Activated T-cell treated with anti-CD3 and anti-CD28 coated beads for 48 hours (primary cell): Measurements from ENCODE around the gene ZCWPW1.
"Not testable (repeated sequence)": the region's sequence is repeated elsewhere in the genome, so short reads cannot be mapped to it uniquely, and the experiment has no call there.

ENCODE experiments used
- DNase-seq: peaks from one replicate; pipeline ENCODE4 v3.0.0-alpha.2; 2020; ENCODE audit warnings: low read depth

Gene ZCWPW1

GRCh38 chr7:100453854-100454253, 25.4 kb upstream of the ZCWPW1 start:
- not testable (repeated sequence) for DNase-seq

- no peak for DNase-seq
These were observed 24.0 kb upstream of the ZCWPW1 start for GRCh38 chr7:100452513-100452912.

GRCh38 chr7:100449190-100449795, 20.8 kb upstream of the ZCWPW1 start:
- DNase-seq, result no peak

- not testable (repeated sequence) for DNase-seq
These were observed 18.9 kb upstream of the ZCWPW1 start for GRCh38 chr7:100447363-100447762.

- DNase-seq, result no peak
These were observed 17.5 kb upstream of the ZCWPW1 start for GRCh38 chr7:100446040-100446439.

- DNase-seq, result no peak
These were observed 16.1 kb upstream of the ZCWPW1 start for GRCh38 chr7:100444311-100445278.

GRCh38 chr7:100443096-100443840, 14.8 kb upstream of the ZCWPW1 start:
- no peak for DNase-seq

GRCh38 chr7:100441641-100442535, 13.4 kb upstream of the ZCWPW1 start:
- DNase-seq, result no peak

GRCh38 chr7:100439244-100439643, 10.7 kb upstream of the ZCWPW1 start:
- not testable (repeated sequence) for DNase-seq

- DNase-seq, result not testable (repeated sequence)
These were observed 10.2 kb upstream of the ZCWPW1 start for GRCh38 chr7:100438731-100439130.

GRCh38 chr7:100438172-100438571, 9.7 kb upstream of the ZCWPW1 start:
- no peak for DNase-seq

GRCh38 chr7:100437150-100438100, 8.9 kb upstream of the ZCWPW1 start:
- DNase-seq, result no peak

- DNase-seq, result peak; percentile 42
These were observed 7.2 kb upstream of the ZCWPW1 start for GRCh38 chr7:100435401-100436304.

- DNase-seq, result no peak
These were observed 6.0 kb upstream of the ZCWPW1 start for GRCh38 chr7:100434297-100435144.

- DNase-seq, result no peak
These were observed 5.2 kb upstream of the ZCWPW1 start for GRCh38 chr7:100433592-100434296.

GRCh38 chr7:100433276-100433591, 4.7 kb upstream of the ZCWPW1 start:
- no peak for DNase-seq

- no peak for DNase-seq
These were observed 4.2 kb upstream of the ZCWPW1 start for GRCh38 chr7:100432621-100433275.
